ENCODE results near the gene C12orf42.

The C12orf42 gene

GRCh38 chr12:103382736-103383346 lies 112.9 kb downstream of the C12orf42 start:
- DNase-seq (ENCODE audit: low read depth, low spot score), result no peak
- CTCF ChIA-PET, result no interaction called here
- TF ChIP-seq CTCF (IDR thresholded peaks at IDR 0.05; ENCODE audit: insufficient read depth, low read length, missing control alignments), result no peak
- POLR2A ChIA-PET, result no interaction called here
- no peak overlapping the region for H3K4me3 ChIP-seq (ENCODE audit: low read depth, low read length)

- CTCF ChIA-PET, result no interaction called here
These were observed 113.6 kb downstream of the C12orf42 start for GRCh38 chr12:103382119-103382518.

GRCh38 chr12:103379670-103380069 lies 116.1 kb downstream of the C12orf42 start:
- CTCF ChIA-PET, result no interaction called here
- H3K4me3 ChIP-seq (ENCODE audit: low read depth, low read length), result no peak overlapping the region
- no peak for TF ChIP-seq CTCF (IDR thresholded peaks at IDR 0.05; ENCODE audit: insufficient read depth, low read length, missing control alignments)
- DNase-seq (ENCODE audit: low read depth, low spot score), result no peak
- POLR2A ChIA-PET, result no interaction called here

More at GRCh38 chr12:103382119-103382518, 113.6 kb downstream of the C12orf42 start:
- POLR2A ChIA-PET, result no interaction called here
- no peak for TF ChIP-seq CTCF (IDR thresholded peaks at IDR 0.05; ENCODE audit: insufficient read depth, low read length, missing control alignments)
- H3K4me3 ChIP-seq (ENCODE audit: low read depth, low read length), result no peak overlapping the region
- no peak for DNase-seq (ENCODE audit: low read depth, low spot score)

GRCh38 chr12:103373088-103373523 lies 122.7 kb downstream of the C12orf42 start:
- no peak overlapping the region for H3K4me3 ChIP-seq (ENCODE audit: low read depth, low read length)
- POLR2A ChIA-PET, result no interaction called here
- DNase-seq (ENCODE audit: low read depth, low spot score), result no peak
- no peak for TF ChIP-seq CTCF (IDR thresholded peaks at IDR 0.05; ENCODE audit: insufficient read depth, low read length, missing control alignments)
- CTCF ChIA-PET, result no interaction called here

- ChIA-PET POLR2A (no interaction called here), CTCF (no interaction called here)
- H3K4me3 ChIP-seq (ENCODE audit: low read depth, low read length), result no peak overlapping the region
- DNase-seq (ENCODE audit: low read depth, low spot score), result no peak
- TF ChIP-seq CTCF (IDR thresholded peaks at IDR 0.05; ENCODE audit: insufficient read depth, low read length, missing control alignments), result no peak
These were observed 125.8 kb downstream of the C12orf42 start for GRCh38 chr12:103369929-103370328.

GRCh38 chr12:103368167-103368566 lies 127.6 kb downstream of the C12orf42 start:
- H3K4me3 ChIP-seq (ENCODE audit: low read depth, low read length), result no peak overlapping the region
- DNase-seq (ENCODE audit: low read depth, low spot score), result no peak
- POLR2A ChIA-PET, result no interaction called here
- CTCF ChIA-PET, result no interaction called here
- no peak for TF ChIP-seq CTCF (IDR thresholded peaks at IDR 0.05; ENCODE audit: insufficient read depth, low read length, missing control alignments)

Measured in AG04449 (cell line).